22Rv1 (cell line): ENCODE measurements around the gene MRPL50.

Experiments
- H3K27ac ChIP-seq: fragments of 450-650 bp; 2 replicates; pipeline ENCODE4 v1.5.1; 2017
- CTCF ChIP-seq: fragments of 450-650 bp; IDR thresholded peaks from 2 replicates; pipeline ENCODE4 v1.5.1; 2017; ENCODE audit warnings: mild to moderate bottlenecking
- ZFX ChIP-seq: fragments of 450-650 bp; IDR thresholded peaks from 2 replicates; pipeline ENCODE4 v1.6.1; 2017; ENCODE audit warnings: antibody characterized with exemption, borderline replicate concordance

MRPL50 gene

GRCh38 chr9:101354765-101355708 lies 43.4 kb downstream of the MRPL50 start:
- peak overlapping the region; percentile 43; the same call in 1 of the 2 replicates for H3K27ac ChIP-seq
- TF ChIP-seq CTCF: no peak
- TF ChIP-seq ZFX: no peak

- no peak for TF ChIP-seq CTCF
- peak overlapping the region; percentile 43 for H3K27ac ChIP-seq
Observed at GRCh38 chr9:101354143-101354764, 44.2 kb downstream of the MRPL50 start.

GRCh38 chr9:101353683-101354082 lies 44.7 kb downstream of the MRPL50 start:
- TF ChIP-seq CTCF (no peak), ZFX (no peak)
- H3K27ac ChIP-seq: peak overlapping the region; percentile 43

GRCh38 chr9:101352892-101353463 lies 45.4 kb downstream of the MRPL50 start:
- peak overlapping the region; percentile 43; the same call in 1 of the 2 replicates for H3K27ac ChIP-seq
- no peak for TF ChIP-seq CTCF
- no peak for TF ChIP-seq ZFX

- TF ChIP-seq ZFX: no peak
- TF ChIP-seq CTCF: no peak
- H3K27ac ChIP-seq: no peak overlapping the region
Observed at GRCh38 chr9:101350285-101350684, 48.1 kb downstream of the MRPL50 start.

GRCh38 chr9:101342595-101342994 lies 55.8 kb downstream of the MRPL50 start:
- no peak for TF ChIP-seq CTCF
- TF ChIP-seq ZFX: no peak
- no peak overlapping the region for H3K27ac ChIP-seq

- no peak overlapping the region for H3K27ac ChIP-seq
- TF ChIP-seq ZFX (no peak), CTCF (no peak)
Observed at GRCh38 chr9:101341958-101342357, 56.5 kb downstream of the MRPL50 start.
